HG02840 (cell line): ENCODE data around the gene CEP43.

Experiments used
- ATAC-seq: cut with Tn5 transposase; IDR thresholded peaks from one replicate; pipeline ENCODE4 v1.9.1; 2021; ENCODE audit warnings: mild to moderate bottlenecking, moderate library complexity, moderate number of reproducible peaks; ENCODE audit not compliant: unreplicated experiment, low FRiP score

CEP43 gene

GRCh38 chr6:166960609-166960978 is 38.6 kb upstream of the CEP43 start:
- no peak for ATAC-seq

DNA sequence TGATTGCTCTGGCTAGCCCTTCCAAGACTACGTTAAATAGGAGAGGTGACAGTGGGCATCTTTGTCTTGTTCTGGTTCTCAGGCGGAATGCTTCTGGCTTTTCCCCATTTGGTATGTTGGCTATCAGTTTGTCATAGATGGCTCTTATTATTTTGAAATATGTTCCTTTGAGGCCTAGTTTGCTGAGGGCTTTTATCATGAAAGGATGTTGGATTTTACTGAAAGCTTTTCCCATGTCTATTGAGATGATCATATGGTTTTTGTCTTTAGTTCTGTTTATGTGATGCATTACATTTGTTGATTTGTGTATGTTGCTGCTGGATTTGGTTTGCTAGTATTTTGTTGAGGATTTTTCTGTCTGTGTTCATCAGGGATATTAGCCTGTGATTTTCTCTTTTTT is 32.9 kb upstream of the CEP43 start:
- ATAC-seq: no peak

DNA sequence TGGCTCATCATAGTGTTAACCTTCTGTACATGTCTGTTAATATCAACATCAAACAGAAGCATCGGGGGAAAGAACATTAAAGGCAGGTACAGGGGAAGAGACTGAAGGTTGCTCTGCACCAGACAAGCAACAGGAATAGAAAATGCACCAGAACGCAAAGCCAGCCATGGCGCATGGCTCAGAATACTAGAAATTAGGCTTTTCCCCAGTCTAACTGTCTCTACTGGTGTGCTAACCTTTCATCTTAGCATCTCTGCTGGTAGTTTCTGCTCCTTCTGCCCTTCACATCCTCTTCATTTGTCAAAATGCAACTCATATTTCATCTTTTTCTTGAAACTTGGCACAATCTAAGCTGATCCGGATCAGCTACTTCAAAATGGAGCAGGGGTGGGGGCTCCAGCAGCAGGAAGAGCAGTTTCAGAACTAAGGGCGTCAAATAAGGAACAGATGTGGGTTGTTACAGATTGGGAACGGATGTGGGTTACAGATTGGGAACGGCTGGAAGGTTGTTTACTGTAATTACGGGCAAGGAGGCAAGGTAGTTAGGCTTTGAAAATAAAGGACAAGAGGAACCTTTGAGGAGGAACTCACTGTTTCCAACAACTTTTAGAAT is 29.7 kb upstream of the CEP43 start:
- no peak for ATAC-seq

DNA sequence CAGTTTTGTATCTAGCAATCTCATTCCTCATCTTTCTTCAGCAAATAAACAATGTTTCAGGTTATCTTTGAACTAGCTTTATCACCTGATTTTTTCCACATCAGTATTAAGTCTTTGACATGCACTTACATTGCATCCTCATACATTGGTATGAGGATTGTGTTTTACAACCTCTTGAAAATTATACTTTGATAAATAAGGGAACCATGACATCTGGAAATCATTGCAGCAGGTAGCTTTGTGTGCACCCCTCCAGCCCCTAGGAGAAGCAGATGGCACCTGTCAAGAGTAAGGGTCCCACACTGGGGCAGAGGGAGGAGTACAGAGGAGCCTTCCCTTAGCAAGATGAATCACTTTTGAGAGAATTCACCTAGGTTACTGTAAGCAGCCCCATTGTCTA is 29.1 kb upstream of the CEP43 start:
- ATAC-seq: no peak

DNA sequence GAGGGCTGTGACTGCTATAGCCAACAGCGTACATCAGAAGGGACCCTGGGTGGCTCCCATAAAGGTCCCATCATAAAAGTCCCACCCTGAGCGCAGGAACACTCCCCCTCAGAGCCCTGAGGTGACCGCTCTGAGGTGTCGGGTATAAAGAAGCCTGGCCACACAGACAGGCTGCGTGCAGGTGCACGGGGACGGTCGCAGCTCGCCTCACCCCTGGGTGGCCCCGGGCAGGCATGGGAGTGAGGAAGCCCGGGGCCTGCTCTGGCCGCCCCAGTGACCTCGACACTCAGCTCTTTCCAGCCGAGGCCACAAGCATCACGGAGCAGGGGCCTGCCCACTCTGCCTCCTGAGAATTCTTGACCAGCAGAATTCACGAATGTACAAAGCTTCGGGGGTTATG is 28.4 kb upstream of the CEP43 start:
- no peak for ATAC-seq

DNA sequence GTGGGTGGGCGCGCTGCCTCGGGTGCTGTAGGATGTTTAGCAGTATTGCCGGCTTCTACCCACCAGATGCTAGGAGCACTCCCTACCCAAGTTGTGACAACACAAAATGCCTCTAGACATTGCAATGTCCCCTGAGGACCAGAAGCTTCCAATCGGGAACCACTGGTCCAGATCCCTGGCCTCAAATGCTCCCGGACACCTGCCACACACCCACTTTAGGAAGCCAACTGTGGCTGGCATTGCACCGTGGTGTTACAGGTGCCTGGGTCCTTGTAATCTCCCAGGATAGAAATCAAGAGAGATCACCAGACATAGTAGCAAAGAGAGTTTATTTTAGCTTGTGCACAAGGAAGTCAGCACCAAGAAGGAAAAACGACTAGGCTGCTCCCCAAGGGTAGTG is 27.9 kb upstream of the CEP43 start:
- ATAC-seq: no peak

DNA sequence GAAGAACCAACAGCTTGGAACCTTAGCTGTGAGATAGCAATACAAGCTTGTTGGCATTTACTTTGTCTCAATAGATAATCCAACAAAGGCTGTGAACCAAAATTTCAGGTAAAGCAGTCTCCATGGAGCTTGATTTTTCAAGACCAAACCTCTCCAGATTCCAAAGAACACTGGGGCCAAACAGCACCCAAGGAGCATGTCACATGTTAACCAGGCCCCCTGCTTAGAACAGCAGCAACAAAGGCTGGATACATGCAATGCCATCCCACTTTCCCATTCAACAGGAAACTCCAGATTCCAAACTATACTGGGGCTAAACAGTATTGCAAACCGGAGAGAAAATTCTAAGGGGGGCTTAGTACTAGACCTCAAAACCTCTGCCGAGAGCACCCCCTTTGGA is 27.1 kb upstream of the CEP43 start:
- no peak for ATAC-seq

- ATAC-seq: no peak
Observed at GRCh38 chr6:166976636-166977035, 22.6 kb upstream of the CEP43 start.

GRCh38 chr6:166977621-166978525 is 21.3 kb upstream of the CEP43 start:
- ATAC-seq: no peak

- no peak for ATAC-seq
Observed at GRCh38 chr6:166980738-166981137, 18.5 kb upstream of the CEP43 start.

GRCh38 chr6:166987448-166987847 is 11.7 kb upstream of the CEP43 start:
- no peak for ATAC-seq

DNA sequence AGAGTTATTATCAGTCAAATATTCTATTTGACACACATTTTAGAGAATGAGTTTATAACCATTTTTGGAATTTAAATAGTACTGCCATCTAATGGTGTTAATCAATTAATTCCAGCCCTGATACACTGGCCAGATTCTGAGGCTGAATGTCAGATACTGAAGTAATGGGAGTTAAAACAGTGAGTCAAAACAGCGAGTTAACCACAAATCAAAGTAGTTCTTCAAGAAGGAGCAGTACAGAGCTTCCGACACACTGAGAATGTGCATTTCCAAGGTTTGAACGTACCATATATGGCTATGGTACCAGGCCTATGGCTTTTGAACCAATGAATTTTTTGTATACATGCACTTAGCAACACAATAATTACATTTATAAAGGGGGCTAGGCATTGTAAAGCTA is 11.3 kb upstream of the CEP43 start:
- no peak for ATAC-seq

DNA sequence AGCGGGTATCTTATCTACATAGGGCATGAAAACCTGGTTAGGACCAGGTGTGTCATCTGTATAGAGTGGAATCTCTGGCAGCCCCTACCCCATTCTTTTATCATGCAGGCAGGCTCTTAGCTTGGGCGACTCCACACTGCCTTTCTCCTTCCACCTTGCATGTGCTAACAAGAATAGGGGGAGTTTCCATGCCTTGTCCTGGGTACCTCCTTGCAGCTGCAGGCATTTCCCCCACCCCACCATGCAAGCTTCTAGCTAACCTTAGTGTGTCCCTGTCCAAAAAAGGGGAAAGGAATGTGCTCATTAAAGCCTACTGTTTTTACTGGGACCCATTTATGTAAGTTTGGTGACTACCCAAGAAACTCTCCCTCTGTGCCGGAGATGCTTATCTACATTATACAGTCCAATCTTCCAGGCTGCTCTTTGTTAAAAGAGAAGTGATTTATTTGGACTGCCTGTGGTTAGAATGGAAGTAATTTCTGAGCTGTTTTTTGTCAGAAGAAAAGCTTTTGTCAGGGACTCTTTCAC is 10.5 kb upstream of the CEP43 start:
- ATAC-seq: no peak

GRCh38 chr6:166989427-166990032 is 9.7 kb upstream of the CEP43 start:
- no peak for ATAC-seq

GRCh38 chr6:166996406-166996805 is 2.8 kb upstream of the CEP43 start:
- ATAC-seq: no peak

DNA sequence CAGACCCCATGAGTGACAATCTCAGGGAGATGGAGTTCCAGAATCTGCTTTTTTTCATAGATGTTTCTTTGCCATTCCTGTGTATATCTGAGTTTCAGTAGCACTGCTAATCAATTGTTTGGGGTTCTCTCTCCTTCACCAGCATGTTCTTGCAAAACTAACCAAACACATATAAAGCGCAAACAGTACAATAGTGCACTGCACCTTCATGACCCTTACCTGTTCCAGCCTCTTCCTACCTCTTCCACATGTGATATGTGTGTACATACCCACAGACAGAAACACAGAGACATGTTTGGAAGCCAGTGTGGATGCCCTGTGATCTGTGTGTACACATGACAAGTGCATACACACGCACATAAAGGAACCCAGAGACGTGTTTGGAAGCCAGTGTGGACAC is 1.8 kb upstream of the CEP43 start:
- no peak for ATAC-seq

- ATAC-seq: no peak
Observed at GRCh38 chr6:166997768-166998255, 1.4 kb upstream of the CEP43 start.

DNA sequence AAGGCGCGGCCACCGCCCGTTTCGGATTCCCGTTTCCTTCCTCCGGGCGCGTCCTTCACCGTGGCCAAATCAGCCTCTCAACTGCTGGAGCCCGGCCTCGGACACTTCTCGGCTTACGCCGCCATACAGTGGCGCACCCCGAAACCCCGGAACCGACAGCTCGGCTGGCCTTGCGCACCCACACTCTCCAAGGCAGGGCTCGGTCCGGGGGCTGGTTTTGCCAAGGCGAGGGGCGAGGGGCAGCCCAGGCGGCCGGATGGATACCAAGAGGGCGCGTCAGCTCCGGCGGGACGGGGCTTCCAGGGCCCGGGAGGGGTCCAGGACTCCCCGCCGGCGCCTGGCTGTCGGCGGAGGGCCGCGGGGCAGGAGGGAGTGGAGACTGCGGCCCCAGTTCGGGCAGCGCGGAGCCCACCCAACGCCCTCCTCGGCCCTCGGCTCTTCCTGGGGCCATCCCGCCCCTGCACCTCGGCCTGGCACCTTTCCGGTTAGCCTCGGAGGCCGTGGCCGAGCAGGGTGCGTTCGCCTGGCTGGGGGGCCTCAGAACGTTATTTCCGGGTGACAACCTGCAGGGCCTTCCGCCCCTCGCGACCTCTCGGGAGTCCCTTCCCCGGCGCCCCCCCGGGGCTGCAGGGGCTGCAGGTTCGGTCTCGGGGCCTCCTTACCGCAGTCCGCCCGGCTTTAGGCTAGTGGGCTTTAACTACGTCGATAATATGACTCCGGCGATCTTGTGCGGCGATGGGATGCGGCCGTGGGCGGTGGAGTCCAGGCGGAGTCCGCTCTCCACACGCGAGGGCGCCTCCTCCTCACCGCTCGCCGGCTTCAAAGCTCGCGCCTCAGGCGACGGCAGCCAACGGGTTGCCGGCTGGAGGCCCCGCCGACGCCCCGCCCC is 697 bp upstream of the CEP43 start:
- ATAC-seq: peak; percentile 11

- ATAC-seq: no peak
Observed at GRCh38 chr6:166999884-167000253, 672 bp downstream of the CEP43 start.

GRCh38 chr6:167000759-167001158 is 1.6 kb downstream of the CEP43 start:
- no peak for ATAC-seq
